A204.1 (cell line): ENCODE data around the gene DMXL2.
"Not testable (repeated sequence)": the region's sequence is repeated elsewhere in the genome, so short reads cannot be mapped to it uniquely, and the experiment has no call there.

ENCODE experiments used
- FAIRE-seq: peaks from 2 replicates; lab custom pipeline; 2012; peaks lifted over from hg19 to GRCh38; lab: Jason Lieb, UNC

The DMXL2 gene

DNA sequence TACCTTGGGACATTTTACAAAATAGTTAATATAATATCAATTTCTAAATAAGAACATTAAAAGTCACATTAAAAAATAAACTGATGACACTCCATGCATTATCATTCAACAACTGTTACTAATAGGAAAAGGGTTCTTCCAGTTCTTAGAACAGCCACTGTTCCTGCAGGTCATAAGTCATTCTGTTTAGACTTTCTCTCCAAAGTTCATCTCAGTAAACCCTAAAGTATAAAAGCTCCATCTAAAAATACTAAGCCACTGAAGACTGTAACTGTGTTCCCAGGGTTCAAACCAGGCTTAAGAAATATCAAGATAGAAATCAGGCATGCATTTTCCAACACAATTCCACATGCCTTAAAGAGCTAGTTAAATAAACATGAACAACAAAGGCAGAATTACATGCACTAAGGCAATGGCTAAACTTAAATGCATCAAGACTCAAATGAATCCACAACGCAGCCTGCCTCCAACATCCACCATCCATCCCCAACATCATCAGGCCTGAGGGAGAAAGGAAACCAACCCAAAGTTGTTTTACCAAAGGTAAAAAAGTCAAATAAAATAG is 46.2 kb downstream of the DMXL2 start:
- no peak for FAIRE-seq

DNA sequence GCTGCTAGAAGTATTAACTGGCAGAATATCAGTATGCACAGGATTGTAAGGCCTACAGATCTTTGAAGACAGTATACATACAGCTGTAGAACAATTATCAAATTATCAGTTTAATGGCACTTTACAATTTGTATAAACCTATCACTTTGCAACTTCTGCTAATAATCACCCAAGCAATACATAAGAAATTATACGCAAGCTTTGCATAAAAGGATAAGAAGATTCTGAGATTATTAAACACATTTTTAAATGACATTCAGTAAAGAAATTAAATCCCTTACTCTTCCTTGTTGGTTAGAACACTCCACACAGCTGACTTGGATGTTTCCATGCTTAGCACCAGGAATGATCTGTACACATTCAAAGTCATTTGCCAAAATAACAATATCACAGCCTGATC is 46.8 kb downstream of the DMXL2 start:
- no peak for FAIRE-seq

DNA sequence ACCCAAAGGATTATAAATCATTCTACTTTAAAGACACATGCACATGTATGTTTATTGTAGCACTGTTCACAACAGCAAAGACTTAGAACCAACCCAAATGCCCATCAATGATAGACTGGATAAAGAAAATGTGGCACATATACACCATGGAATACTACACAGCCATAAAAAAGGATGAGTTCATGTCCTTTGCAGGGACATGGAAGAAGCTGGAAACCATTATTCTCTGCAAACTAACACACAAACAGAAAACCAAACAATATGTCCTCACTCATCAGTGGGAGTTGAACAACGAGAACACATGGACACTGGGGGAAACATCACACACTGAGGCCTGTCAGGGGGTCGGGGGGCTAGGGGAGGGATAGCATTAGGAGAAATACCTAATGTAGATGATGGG is 49.2 kb downstream of the DMXL2 start:
- not testable (repeated sequence) for FAIRE-seq

DNA sequence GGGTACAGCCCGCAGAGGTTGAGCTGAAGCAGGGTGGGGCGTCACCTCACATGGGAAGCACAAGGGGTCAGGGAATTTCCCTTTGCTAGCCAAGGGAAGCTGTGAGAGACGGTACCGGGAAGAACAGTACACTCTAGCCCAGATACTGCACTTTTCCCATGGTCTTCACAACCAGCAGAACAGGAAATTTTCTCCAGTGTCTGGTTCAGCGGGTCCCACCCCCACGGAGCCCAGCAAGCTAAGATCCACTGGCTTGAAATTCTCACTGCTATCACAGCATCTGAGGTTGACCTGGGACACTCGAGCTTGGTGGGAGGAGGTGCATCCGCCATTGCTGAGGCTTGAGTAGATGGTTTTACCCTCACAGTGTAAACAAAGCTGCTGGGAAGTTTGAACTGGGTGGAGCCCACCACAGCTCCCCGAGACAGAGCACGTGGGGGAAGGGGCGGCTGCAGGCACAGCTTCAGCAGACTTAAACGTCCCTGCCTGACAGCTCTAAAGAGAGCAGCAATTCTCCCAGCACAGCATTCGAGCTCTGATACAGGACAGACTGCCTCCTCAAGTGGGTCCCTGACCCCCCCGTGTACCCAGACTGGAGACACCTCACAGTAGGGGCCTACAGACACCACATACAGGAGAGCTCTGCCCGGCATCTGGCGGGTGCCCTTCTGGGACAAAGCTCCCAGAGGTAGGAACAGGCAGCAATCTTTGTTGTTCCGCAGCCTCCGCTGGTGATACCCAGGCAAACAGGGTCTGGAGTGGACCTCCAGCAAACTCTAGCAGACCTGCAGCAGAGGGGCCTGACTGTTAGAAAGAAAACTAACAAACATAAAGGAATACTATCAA is 53.4 kb downstream of the DMXL2 start:
- FAIRE-seq: not testable (repeated sequence)

DNA sequence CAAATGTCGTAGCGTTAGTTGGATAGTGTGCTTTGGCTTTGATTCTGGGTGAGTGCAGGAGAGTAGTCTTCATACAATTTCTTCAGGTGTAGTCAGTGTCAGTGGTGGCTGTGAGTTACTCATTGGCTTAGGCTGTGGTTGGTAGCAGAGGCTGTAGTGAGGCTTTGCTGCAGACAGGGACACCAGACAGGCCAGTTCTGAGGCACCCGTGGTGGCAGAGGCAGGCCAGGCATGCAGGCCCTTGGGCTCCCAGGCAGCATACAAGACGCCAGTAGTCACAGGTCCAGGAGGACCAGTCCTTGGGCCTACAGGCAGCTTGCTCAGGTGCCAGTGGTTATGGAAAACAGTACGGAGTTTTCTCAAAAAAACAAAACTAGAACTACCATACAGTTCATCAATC is 61.3 kb downstream of the DMXL2 start:
- FAIRE-seq: no peak

DNA sequence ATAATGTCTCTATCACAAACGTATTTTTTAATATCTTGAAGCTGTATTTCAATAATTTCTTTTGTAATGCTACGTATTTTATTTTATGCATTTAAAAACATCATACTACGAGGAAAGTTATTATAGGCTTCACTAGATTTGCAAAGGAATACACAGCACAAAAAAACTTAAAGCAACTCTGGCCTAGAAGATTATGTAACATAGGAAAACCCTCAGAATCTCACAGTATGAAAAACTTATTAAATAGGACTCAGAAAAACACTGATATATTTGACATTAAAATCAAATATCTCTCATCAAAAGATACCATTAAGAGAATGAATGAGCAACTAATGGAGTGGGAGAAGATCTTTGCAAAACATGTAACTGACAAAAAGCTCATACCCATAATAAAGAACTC is 63.7 kb downstream of the DMXL2 start:
- FAIRE-seq: no peak

DNA sequence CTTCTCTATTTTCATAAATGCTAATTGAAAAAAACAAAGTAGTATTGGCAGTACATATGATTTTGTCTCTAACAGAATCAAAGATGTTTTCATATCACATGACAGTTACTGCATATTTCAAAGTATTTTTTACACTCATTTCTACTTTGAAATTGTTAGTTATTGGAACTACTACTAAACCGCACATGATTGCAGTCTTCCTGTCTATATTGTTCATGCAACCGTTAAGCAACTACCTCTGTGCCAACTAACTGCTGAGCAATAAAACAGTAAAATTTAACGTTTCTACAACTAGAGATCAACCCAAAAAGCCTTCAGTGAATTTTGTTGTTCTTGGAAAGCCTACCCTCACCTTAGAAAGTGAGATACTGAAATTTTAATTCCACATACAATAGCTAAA is 64.2 kb downstream of the DMXL2 start:
- FAIRE-seq: no peak

DNA sequence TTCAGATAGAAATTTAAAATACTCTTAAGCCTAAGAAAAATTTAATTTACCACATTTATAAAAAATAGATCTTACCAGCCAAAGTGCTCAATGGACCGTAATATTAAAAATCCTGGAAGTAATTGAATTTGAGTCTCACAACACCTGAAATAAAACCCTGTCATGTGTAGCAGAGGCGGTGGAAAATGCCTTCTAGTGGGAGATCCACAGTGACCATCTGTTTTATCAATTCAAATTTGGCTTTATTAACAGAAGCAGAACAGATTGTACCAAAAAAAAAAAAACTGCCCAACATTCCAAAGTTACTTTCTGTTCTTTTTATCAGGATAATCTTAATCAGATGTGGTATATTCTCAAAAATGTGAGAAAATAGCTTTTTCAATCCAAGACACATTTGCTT is 71.7 kb downstream of the DMXL2 start:
- FAIRE-seq: no peak

DNA sequence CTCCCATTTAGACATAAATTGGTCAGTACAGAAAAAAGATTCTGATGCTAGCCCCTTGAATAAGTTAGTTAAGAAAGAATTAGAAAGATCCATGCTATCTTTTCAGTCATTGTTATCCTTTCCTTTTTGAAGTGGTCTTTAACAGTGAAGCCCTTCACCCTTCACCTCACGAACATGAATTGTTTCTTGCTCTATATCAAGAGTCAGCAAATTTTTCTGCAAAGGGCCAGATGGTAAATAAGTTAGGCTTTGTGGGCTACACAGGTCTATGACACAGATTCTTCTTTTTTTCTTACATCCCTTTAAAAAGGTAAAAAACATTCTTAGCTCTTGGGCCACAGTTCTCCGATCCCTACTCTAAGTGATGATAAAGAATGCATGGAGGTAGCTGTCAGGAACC is 74.9 kb downstream of the DMXL2 start:
- no peak for FAIRE-seq

DNA sequence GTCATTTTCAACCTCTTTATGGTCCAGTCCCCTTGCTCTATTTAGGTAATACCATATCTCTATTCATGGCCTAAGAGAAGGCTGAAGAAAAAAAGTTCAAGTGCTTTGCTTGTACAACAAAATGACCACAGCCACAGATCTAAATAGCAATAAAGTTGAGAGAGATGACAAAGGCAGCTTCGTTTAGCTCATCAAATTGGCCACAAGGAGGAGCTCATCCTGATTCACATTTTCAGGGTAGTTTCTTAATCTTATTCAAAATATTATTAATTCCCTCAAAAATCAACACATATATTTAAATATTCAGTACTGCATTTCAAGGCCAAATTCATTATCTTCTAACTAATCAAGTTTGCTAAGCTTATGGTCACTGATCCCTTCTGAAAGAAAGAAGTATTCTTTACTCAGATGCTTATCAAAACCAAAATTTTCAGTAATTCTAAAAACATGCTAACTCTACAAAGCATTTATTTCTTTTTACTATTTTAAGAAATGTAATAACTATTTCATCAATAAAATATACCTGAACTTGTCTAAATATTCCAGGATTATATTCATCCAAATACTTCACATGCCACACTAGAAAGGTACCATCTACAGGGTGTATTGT is 85.5 kb downstream of the DMXL2 start:
- FAIRE-seq: peak; percentile 19

DNA sequence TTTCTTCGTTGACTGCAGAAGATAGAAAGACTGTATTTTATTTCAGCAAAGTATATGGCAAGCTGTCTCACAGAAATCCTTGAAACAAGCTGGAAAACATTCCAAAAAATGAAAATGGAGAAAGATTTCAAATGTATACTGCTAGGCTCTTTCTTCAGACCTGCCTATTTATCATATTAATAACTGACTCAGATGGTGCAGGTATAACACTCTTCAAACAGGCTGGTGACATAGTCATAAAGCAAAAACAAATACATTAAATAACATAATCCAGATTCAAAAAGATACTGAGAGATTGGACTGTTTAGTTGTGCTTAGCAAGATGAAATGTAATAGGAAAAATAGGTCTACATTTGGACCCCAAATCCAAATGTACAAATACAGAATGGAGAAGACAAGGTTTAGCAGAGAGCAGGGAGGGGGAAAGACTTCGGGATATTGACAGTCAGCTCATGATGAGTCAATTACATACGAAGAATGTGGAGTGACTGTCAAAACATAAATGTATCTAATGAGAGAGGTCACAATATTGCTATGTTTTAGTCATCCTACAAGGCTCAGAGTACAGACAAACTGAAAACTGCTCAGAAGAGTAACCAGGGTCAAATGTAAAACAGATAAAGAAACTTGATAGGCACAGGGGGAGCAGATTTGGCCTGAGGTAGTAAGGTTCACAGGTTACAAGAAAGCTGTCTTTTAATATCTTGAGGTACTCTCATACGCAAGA is 88.7 kb downstream of the DMXL2 start:
- no peak for FAIRE-seq

DNA sequence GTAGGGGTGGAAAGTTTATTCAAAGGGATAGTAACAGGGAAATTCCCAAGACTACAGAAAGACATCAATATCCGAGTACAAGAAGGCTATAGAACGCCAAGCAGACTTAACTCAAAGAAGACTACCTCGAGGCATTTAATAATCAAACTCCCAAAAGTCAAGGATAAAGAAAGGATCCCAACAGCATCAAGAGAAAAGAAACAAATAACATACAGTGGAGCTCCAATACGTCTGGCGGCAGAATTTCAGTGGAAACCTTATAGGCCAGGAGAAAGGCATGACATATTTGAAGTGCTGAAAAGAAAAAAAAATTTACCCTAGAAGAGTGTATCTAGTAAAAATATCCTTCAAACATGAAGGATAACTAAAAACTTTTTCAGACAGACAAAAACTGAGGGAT is 95.6 kb downstream of the DMXL2 start:
- FAIRE-seq: no peak

DNA sequence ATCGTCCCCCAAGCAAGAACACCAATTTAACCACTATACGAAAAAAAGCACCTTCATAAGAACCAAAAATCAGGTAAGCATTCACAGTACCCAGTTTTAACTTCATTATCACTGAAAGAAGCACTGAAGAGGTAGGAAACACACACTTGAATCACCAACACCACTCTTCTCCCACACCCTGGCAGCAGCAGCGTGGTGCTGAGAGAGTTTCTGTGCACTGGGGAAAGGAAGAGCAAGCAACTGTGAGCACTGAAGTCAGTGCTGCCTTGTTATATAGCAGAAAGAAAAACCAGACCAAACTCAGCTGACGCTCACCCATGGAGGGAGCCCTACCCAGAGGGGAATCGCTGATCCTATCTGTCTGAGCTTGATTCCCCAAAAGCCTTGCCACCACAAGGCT is 98.2 kb downstream of the DMXL2 start:
- no peak for FAIRE-seq

DNA sequence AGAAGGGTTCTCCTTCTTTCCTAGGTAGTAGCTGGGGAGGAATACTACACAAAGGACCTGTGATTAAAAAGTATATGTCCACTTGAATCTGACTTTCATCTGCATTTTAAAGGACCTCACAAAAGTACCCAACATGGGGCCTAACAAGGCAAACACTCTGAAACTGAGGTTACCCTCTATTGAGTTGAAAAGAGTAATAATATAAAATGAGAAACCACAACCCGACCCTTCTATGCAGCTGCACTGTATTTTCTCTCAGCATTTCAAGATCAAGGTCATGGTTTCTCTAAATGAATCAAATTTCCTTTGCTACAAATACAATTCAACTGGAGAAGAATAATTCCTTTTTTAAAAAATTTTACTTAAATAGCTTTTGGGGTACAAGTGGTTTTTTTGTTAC is 106.3 kb downstream of the DMXL2 start:
- FAIRE-seq: no peak

DNA sequence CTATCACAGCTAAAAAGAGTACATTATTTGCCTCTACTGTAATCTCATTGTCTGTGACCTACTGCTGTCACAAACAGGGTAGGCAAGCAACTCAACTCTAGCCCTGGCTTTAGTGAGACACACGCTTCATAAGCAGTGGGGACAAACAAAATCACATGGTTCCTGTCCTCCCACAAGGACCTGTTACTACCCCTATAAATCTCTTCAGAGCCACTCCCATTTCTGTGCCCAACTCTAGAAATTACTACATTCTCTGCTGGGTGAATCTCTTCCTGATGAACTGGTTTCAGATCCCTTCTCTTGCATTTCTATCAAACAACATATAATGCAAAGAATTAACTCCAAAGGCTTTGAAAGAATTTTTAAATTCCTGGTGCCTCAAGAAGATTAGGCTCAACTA is 117.3 kb downstream of the DMXL2 start:
- no peak for FAIRE-seq

DNA sequence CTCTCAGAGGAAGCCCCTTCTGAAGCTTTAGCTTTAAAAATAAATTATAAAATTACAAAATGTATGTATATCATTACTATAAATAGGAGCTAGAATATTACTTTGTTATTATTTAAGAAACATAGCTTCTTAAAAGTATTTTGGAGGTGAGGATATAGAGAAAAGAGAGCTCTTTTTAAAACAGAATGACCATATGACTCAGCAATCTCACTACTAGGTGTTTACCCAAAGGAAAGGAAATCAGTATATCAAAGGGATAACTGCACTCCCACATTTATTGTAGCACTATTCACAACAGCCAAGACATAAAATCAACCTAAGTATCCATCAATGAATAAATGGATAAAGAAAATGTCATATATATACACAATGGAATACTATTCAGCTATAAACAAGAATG is 119.6 kb downstream of the DMXL2 start:
- no peak for FAIRE-seq

DNA sequence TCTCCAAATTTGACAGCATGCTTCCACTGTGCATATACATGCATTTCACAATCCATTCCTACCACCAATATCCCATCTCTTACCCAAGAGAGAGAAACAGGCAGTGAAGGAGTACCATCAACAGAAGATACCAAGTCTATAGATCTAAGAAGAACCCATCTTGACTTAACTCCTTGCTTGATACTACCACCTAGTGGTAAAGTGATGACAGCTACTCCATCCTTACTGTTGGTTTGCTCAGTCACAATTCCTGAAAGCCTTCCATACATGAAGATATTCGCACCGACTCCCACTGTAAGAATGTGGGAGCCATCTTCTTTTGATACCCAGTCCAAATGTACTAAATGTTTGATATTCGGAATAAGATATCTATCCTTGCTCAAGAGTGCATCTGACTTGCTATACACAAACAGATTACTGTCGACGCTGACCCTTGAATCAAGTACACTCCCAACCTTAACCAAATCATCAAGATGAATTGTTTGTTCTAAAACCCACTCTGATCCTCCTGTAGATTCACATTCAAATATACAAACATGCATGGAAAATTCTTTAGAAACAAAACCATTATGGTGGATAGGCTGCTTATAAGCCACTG is 123.1 kb downstream of the DMXL2 start:
- peak; percentile 19 for FAIRE-seq

DNA sequence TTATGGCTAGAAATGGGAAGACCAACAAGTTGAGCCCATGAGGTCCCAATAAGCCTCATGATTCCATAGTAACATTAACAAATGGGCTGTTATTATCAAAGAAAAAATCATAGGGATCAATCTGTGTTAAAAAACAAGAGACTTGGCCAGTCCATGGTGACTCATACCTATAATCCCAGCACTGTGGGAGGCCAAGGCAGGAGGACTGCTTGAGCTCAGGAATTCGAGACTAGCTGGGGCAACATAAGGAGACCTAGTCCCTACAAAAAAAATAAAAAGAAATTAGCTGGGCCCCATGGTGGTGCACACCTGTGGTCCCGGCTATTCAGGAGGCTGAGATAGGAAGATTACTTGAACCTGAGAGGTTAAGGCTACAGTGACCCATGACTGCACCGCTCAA is 124.8 kb downstream of the DMXL2 start:
- no peak for FAIRE-seq

DNA sequence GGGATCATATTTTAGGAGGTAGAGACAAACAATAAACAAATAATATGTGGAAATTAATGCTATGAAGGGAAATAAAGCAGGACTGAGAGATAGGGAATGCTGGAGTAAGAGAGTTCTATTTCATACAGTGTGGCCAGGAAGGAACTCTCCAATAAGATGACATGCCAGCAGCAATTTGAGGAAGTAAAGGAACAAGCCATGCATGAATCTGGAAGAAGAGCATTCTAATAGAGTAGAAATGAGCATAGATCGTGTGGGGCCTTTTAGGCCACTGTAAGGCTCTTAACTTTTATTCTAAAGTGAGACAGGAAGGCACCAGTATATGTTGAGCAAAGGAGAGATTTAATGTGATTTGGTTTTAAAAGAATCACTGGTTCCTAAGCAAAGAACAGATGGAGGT is 126.3 kb downstream of the DMXL2 start:
- no peak for FAIRE-seq

DNA sequence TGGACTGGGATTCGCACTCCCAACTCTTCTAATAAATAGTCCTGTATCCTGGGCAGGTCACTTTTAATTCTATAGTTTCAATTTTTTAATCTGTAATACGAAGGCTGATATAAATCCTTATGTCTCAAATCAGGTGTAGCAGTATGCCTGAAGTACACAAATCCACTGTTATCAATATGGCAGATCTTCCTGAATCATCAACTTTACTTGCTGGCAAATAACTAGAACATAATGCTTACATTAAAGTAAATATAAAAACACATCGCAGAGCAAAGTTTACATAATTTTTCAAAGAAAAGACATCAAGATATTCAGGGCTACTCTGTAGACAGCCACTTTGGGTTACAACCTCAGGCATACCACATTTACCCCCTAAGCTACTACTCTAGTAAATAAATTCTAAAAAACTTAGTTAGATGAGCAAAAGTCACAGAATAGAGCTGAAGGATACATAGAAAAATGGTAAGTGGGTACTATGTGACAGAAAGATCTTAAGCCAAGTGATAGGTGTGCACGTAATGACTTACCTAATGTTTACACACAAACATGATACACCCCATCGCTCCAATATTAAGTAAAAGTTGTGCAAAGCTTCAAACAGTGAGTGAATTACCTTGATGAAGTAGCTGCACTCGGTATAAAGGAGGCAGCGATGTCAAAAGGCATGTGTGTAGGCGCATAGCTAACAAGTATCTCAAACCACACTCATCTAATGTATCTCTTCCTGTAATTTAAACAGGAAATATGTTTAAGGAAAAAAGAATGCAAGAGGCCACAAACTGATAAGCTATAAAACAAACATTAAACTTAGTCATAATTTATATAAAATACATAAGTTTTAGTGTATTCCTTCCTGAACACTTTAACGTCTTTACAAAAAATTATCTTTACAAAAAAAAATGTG is 127.9 kb downstream of the DMXL2 start:
- no peak for FAIRE-seq

DNA sequence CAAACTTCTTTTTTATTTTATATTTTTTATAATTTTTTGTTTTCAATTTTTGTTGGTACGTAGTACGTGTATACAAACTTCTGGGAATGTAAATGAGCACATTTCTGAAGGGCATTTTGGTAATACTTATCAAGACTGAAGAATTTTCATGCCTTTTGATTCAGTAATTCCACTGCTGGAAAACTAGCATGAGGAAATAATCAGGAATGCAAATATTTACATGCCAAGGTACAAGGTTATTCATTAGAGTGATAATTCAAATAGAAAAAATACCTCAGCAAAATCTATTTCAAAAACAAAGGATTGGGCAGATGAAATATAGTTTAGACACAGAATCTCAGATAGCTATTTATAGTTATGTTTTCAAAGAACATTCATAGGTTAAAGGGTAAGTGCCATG is 128.7 kb downstream of the DMXL2 start:
- FAIRE-seq: no peak

DNA sequence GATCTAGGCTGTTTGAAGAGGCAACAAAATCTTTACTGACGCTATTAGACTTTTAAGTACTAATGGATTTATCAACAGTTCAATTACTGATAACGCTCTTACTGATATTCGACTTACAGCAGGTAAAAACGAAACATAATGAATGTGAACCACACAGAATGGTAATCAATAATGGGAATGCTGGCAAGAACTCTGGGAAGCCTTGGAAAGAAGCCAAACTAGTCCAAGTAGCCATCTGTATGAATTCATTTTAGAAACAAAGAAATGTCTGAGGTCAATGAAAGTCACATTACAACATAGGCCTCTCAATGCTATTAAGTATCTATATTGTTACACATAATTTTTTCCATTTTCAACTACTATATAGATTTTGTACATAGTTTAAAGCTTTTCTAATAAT is 130.0 kb downstream of the DMXL2 start:
- no peak for FAIRE-seq
